AG09319 (cell line): ENCODE results near the gene FHIT.

ENCODE experiments used
- DNase-seq: peaks from one replicate; pipeline ENCODE4 v3.0.0-alpha.2; 2010; ENCODE audit warnings: low read depth; ENCODE audit errors: extremely low read depth
- CTCF ChIP-seq: IDR thresholded peaks from 2 replicates; pipeline ENCODE4 v1.5.1; 2011; ENCODE audit warnings: low read depth, mild to moderate bottlenecking, inconsistent platforms, low read length, moderate library complexity

Gene FHIT

GRCh38 chr3:61146010-61146890 lies 105.0 kb downstream of the FHIT start:
- no peak for DNase-seq
- no peak for TF ChIP-seq CTCF

GRCh38 chr3:61141697-61142096 lies 109.6 kb downstream of the FHIT start:
- no peak for DNase-seq
- no peak for TF ChIP-seq CTCF

GRCh38 chr3:61141227-61141626 lies 110.0 kb downstream of the FHIT start:
- no peak for DNase-seq
- TF ChIP-seq CTCF, result no peak

GRCh38 chr3:61139686-61140085 lies 111.6 kb downstream of the FHIT start:
- no peak for DNase-seq
- no peak for TF ChIP-seq CTCF

GRCh38 chr3:61138401-61138800 lies 112.9 kb downstream of the FHIT start:
- DNase-seq, result no peak
- no peak for TF ChIP-seq CTCF

GRCh38 chr3:61136191-61136590 lies 115.1 kb downstream of the FHIT start:
- DNase-seq, result no peak

More at GRCh38 chr3:61136191-61136590, 115.1 kb downstream of the FHIT start:
- TF ChIP-seq CTCF, result no peak
